DOHH2 (cell line): ENCODE data around the gene TMEM140.

Experiments used
- H3F3A ChIP-seq: fragments of 200-600 bp; sonication (generic), shearing (Covaris generic); 2 replicates; pipeline ENCODE4 v1.6.0; 2016; ENCODE audit warnings: antibody characterized with exemption, mild to moderate bottlenecking; ENCODE audit not compliant: control insufficient read depth, insufficient read depth
- H3K27ac ChIP-seq: fragments of 200-600 bp; sonication (generic); 2 replicates; pipeline ENCODE4 v1.5.1; 2014; ENCODE audit warnings: low read depth, mild to moderate bottlenecking, low read length, moderate library complexity
- H3K27me3 ChIP-seq: fragments of 200-600 bp; sonication (generic); 2 replicates; pipeline ENCODE4 v1.6.1; 2014; ENCODE audit warnings: mild to moderate bottlenecking, low read length, mixed read lengths; ENCODE audit not compliant: control insufficient read depth
- H3K36me3 ChIP-seq: fragments of 200-600 bp; sonication (generic); 2 replicates; pipeline ENCODE4 v1.6.1; 2014; ENCODE audit warnings: mild to moderate bottlenecking, low read length, moderate library complexity, mixed read lengths; ENCODE audit not compliant: control insufficient read depth
- H3K4me1 ChIP-seq: fragments of 200-600 bp; sonication (generic); 2 replicates; pipeline ENCODE4 v1.6.1; 2014; ENCODE audit warnings: mild to moderate bottlenecking, low read length, mixed read lengths; ENCODE audit not compliant: control insufficient read depth
- H3K4me2 ChIP-seq: fragments of 200-600 bp; sonication (generic); 2 replicates; pipeline ENCODE4 v1.6.0; 2014; ENCODE audit warnings: mild to moderate bottlenecking, low read length, moderate library complexity
- H3K4me3 ChIP-seq: fragments of 200-600 bp; sonication (generic); 2 replicates; pipeline ENCODE4 v1.5.1; 2014; ENCODE audit warnings: mild to moderate bottlenecking, low read length, mixed read lengths
- H3K79me2 ChIP-seq: fragments of 200-600 bp; sonication (generic); 2 replicates; pipeline ENCODE4 v1.6.1; 2014; ENCODE audit warnings: mild to moderate bottlenecking, low read length, mixed read lengths; ENCODE audit not compliant: control insufficient read depth
- H3K9me2 ChIP-seq: fragments of 200-600 bp; sonication (generic); replicated peaks from 2 replicates; pipeline ENCODE4 v1.6.1; 2014; ENCODE audit warnings: mild to moderate bottlenecking, low read length, mixed read lengths; ENCODE audit not compliant: control insufficient read depth
- H3K9me3 ChIP-seq: fragments of 200-600 bp; sonication (generic); 2 replicates; pipeline ENCODE4 v1.6.1; 2014; ENCODE audit warnings: antibody characterized with exemption, low read length, mixed read lengths; ENCODE audit not compliant: control insufficient read depth, insufficient read depth
- H4K20me1 ChIP-seq: fragments of 200-600 bp; sonication (generic); 2 replicates; pipeline ENCODE4 v1.6.0; 2014; ENCODE audit warnings: low read depth, mild to moderate bottlenecking, antibody characterized with exemption, low read length, moderate library complexity; ENCODE audit not compliant: control insufficient read depth, insufficient read depth
- EZH2phosphoT487 ChIP-seq: fragments of 200-600 bp; sonication (generic); IDR thresholded peaks from 2 replicates; pipeline ENCODE4 v1.6.1; 2017; ENCODE audit warnings: borderline replicate concordance, mild to moderate bottlenecking, antibody characterized with exemption, low read length, moderate library complexity, mixed read lengths
- TF ChIP-seq, protein P1 (sequence below): fragments of 200-600 bp; sonication (generic); IDR thresholded peaks from one replicate; pipeline ENCODE4 v1.5.1; 2014; ENCODE audit warnings: antibody characterized with exemption, mild to moderate bottlenecking, low read depth, low read length; ENCODE audit not compliant: poor library complexity, severe bottlenecking

The TMEM140 gene

DNA sequence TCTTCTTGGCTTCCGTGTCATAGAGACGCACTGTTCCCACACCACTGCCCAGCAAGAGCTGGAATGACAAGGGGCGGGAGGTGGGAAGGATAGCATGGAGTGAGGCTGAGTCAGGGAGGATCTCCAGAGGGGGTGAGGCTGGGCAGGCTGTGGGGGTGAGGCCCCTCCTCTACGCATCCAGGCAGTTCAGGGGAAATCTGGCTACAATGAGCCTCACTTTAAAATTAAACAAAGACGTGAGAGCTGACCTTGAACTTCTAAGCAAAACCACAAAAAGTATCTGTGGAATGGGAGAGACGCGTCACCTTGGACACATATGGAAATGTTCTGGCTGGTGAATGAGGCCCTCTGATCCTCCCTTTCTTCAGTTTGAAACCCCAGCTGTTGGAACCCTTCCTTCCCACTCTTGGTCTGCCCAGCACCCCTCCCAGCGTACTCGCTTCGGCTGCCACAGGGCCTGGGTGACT is 45.8 kb downstream of the TMEM140 start:
- Histone ChIP-seq H3K9me3 (no peaks in the 10 kb centered on the region), H3K4me3 (no peak overlapping the region), H3F3A (no peaks in the 10 kb centered on the region), H3K79me2 (no peaks in the 10 kb centered on the region), H3K36me3 (peaks cover 42% of the 10 kb centered on the region), H4K20me1 (no peaks in the 10 kb centered on the region), H3K27ac (no peak overlapping the region), H3K4me1 (no peaks in the 10 kb centered on the region), H3K27me3 (no peaks in the 10 kb centered on the region), H3K9me2 (no peaks in the 10 kb centered on the region), H3K4me2 (no peak overlapping the region)
- TF ChIP-seq EZH2phosphoT487: no peak
- TF ChIP-seq, protein P1, sequence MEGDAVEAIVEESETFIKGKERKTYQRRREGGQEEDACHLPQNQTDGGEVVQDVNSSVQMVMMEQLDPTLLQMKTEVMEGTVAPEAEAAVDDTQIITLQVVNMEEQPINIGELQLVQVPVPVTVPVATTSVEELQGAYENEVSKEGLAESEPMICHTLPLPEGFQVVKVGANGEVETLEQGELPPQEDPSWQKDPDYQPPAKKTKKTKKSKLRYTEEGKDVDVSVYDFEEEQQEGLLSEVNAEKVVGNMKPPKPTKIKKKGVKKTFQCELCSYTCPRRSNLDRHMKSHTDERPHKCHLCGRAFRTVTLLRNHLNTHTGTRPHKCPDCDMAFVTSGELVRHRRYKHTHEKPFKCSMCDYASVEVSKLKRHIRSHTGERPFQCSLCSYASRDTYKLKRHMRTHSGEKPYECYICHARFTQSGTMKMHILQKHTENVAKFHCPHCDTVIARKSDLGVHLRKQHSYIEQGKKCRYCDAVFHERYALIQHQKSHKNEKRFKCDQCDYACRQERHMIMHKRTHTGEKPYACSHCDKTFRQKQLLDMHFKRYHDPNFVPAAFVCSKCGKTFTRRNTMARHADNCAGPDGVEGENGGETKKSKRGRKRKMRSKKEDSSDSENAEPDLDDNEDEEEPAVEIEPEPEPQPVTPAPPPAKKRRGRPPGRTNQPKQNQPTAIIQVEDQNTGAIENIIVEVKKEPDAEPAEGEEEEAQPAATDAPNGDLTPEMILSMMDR: no peak

DNA sequence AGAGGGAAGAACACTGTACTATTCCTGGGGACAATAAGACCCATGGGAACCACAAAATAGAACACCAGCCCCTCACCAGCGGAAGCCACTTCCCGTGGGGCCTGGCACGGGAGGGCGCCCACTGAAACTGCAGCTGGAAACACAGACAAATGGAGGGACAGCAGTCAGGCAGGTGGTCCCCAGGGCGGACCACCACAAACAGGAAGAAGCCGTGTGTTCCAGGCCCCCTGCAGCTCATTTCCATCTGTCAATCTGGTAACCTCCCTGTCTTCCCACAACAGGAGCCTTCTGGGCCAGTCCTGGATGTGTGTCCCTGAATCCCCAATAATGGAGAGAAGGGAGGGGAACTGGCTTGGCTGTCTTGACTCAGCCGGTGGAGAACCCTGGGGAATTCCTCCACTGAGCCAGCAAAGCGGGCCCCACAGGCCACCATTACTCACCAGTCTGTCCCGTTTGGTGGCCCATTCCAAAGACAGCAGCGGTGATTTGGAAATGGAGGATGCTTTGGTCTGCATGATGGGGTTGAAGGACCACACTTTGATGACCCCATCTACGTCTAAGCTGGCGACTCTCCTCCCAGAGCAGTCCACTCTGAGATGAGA is 46.7 kb downstream of the TMEM140 start:
- no peak for TF ChIP-seq EZH2phosphoT487
- TF ChIP-seq, protein P1: no peak
- Histone ChIP-seq H3K9me3 (no peaks in the 10 kb centered on the region), H3K36me3 (peaks cover 36% of the 10 kb centered on the region), H3K27ac (no peak overlapping the region), H4K20me1 (no peaks in the 10 kb centered on the region), H3F3A (no peaks in the 10 kb centered on the region), H3K4me2 (no peak overlapping the region), H3K79me2 (no peaks in the 10 kb centered on the region), H3K4me1 (no peaks in the 10 kb centered on the region), H3K27me3 (no peaks in the 10 kb centered on the region), H3K9me2 (no peaks in the 10 kb centered on the region), H3K4me3 (no peak overlapping the region)

DNA sequence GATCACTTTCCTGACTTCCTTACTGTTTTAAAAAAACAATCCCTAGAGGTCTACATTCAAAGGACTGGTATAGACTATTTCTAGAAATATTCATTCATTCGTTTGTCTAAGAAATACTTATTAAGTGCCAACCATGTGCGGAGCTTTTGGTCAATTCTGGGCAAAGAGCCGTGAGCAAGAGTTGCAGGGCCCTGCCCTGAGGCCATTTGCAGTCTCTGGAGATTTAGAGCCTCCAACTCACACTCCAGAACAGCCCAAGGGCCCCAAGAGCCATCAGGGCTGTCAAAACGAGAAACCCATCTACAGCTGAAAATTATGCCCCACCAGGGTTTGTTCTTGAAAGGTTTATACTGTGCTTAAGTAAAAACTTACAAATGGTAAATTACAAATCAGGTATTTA is 47.3 kb downstream of the TMEM140 start:
- H3K4me3 ChIP-seq: no peak overlapping the region
- H3K4me1 ChIP-seq: no peaks in the 10 kb centered on the region
- H3F3A ChIP-seq: no peaks in the 10 kb centered on the region
- H3K36me3 ChIP-seq: peaks cover 38% of the 10 kb centered on the region
- TF ChIP-seq EZH2phosphoT487: no peak
- TF ChIP-seq, protein P1: no peak
- H4K20me1 ChIP-seq: no peaks in the 10 kb centered on the region
- no peak overlapping the region for H3K4me2 ChIP-seq
- no peaks in the 10 kb centered on the region for H3K79me2 ChIP-seq
- H3K27ac ChIP-seq: no peak overlapping the region
- no peaks in the 10 kb centered on the region for H3K9me3 ChIP-seq
- H3K9me2 ChIP-seq: no peaks in the 10 kb centered on the region
- no peaks in the 10 kb centered on the region for H3K27me3 ChIP-seq
